NT2/D1 (cell line): Measurements from ENCODE around the gene FAM162A.
"Not testable (repeated sequence)": the region's sequence is repeated elsewhere in the genome, so short reads cannot be mapped to it uniquely, and the experiment has no call there.

Source experiments
- DNase-seq: peaks from one replicate; pipeline ENCODE4 v3.0.0-alpha.2; 2011; ENCODE audit warnings: low read depth, low spot score
- H3K27me3 ChIP-seq: 2 replicates; pipeline ENCODE4 v1.6.0; 2011; ENCODE audit warnings: mild to moderate bottlenecking; ENCODE audit not compliant: insufficient read length, insufficient read depth
- H3K36me3 ChIP-seq: 2 replicates; pipeline ENCODE4 v1.6.1; 2011; ENCODE audit warnings: mild to moderate bottlenecking, low read length, mixed read lengths; ENCODE audit not compliant: insufficient read depth, insufficient read length
- H3K4me1 ChIP-seq: 2 replicates; pipeline ENCODE4 v1.5.1; 2011; ENCODE audit not compliant: insufficient read depth, insufficient read length
- H3K4me3 ChIP-seq: 2 replicates; pipeline ENCODE4 v1.5.1; 2011; ENCODE audit warnings: low read depth; ENCODE audit not compliant: insufficient read length
- H3K9ac ChIP-seq: 2 replicates; pipeline ENCODE4 v1.6.0; 2011; ENCODE audit warnings: low read depth; ENCODE audit not compliant: insufficient read length
- H3K9me3 ChIP-seq: 2 replicates; pipeline ENCODE4 v1.5.1; 2011; ENCODE audit warnings: mild to moderate bottlenecking, low read length; ENCODE audit not compliant: insufficient read depth
- SUZ12 ChIP-seq: IDR thresholded peaks from 2 replicates; pipeline ENCODE4 v1.6.1; 2011; ENCODE audit not compliant: insufficient read length, insufficient read depth; ENCODE audit errors: extremely low read depth
- YY1 ChIP-seq: IDR thresholded peaks from 2 replicates; pipeline ENCODE4 v1.6.1; 2011; ENCODE audit not compliant: insufficient read length, insufficient read depth
- ZNF274 ChIP-seq: IDR thresholded peaks from 2 replicates; pipeline ENCODE4 v1.6.1; 2011; ENCODE audit warnings: mild to moderate bottlenecking, low read depth, low read length

The FAM162A gene

GRCh38 chr3:122365073-122365472, 18.9 kb upstream of the FAM162A start:
- H3K36me3 ChIP-seq: peaks cover 81% of the 10 kb centered on the region
- no peaks in the 10 kb centered on the region for H3K27me3 ChIP-seq
- no peak for TF ChIP-seq YY1
- TF ChIP-seq ZNF274: no peak
- no peak for TF ChIP-seq SUZ12
- no peaks in the 10 kb centered on the region for H3K4me1 ChIP-seq
- no peak overlapping the region for H3K4me3 ChIP-seq
- no peak overlapping the region for H3K9ac ChIP-seq
- DNase-seq: no peak
- no peaks in the 10 kb centered on the region for H3K9me3 ChIP-seq

- H3K4me1 ChIP-seq, H3K4me3 ChIP-seq, H3K9ac ChIP-seq, DNase-seq, H3K27me3 ChIP-seq, H3K9me3 ChIP-seq: not testable (repeated sequence)
- peaks cover 87% of the 10 kb centered on the region for H3K36me3 ChIP-seq
These were observed 18.2 kb upstream of the FAM162A start for GRCh38 chr3:122365582-122366378.

- H3K9ac ChIP-seq: no peak overlapping the region
- DNase-seq: no peak
- H3K4me3 ChIP-seq: no peak overlapping the region
- no peaks in the 10 kb centered on the region for H3K4me1 ChIP-seq
- H3K36me3 ChIP-seq: peaks cover 87% of the 10 kb centered on the region
- no peak for TF ChIP-seq ZNF274
- TF ChIP-seq SUZ12: no peak
- TF ChIP-seq YY1: no peak
- H3K27me3 ChIP-seq: no peaks in the 10 kb centered on the region
- no peaks in the 10 kb centered on the region for H3K9me3 ChIP-seq
These were observed 17.6 kb upstream of the FAM162A start for GRCh38 chr3:122366379-122366749.

- Histone ChIP-seq H3K4me1 (no peaks in the 10 kb centered on the region), H3K9me3 (no peaks in the 10 kb centered on the region), H3K36me3 (peaks cover 62% of the 10 kb centered on the region), H3K27me3 (no peaks in the 10 kb centered on the region), H3K4me3 (no peak overlapping the region), H3K9ac (no peak overlapping the region)
- no peak for TF ChIP-seq ZNF274
- TF ChIP-seq YY1: no peak
- TF ChIP-seq SUZ12: no peak
- no peak for DNase-seq
These were observed 9.9 kb upstream of the FAM162A start for GRCh38 chr3:122374034-122374433.

GRCh38 chr3:122377975-122378374, 6.0 kb upstream of the FAM162A start:
- H3K9ac ChIP-seq: no peak overlapping the region
- no peak for TF ChIP-seq SUZ12
- no peak for TF ChIP-seq YY1
- no peak for TF ChIP-seq ZNF274
- H3K36me3 ChIP-seq: peaks cover 44% of the 10 kb centered on the region
- H3K27me3 ChIP-seq: no peaks in the 10 kb centered on the region
- no peak overlapping the region for H3K4me3 ChIP-seq
- no peaks in the 10 kb centered on the region for H3K9me3 ChIP-seq
- DNase-seq: no peak
- H3K4me1 ChIP-seq: no peaks in the 10 kb centered on the region

- H3K9ac ChIP-seq: peak within 1 kb of the TSS; percentile 89
- H3K9me3 ChIP-seq: no peaks in the 10 kb centered on the region
- peak; percentile 96 for TF ChIP-seq YY1
- no peak for TF ChIP-seq SUZ12
- no peak for TF ChIP-seq ZNF274
- DNase-seq: peak; percentile 73
- no peaks in the 10 kb centered on the region for H3K4me1 ChIP-seq
- H3K27me3 ChIP-seq: no peaks in the 10 kb centered on the region
- peak within 1 kb of the TSS; percentile 91 for H3K4me3 ChIP-seq
- peaks cover 25% of the 10 kb centered on the region for H3K36me3 ChIP-seq
These were observed 905 bp upstream of the FAM162A start, which contains the start of gene MIX23 for GRCh38 chr3:122382888-122383666. TSS of gene MIX23 (minus strand) at chr3:122383231. CDS start at chr3:122383224, 7 bp downstream.

GRCh38 chr3:122387709-122388108, 3.7 kb downstream of the FAM162A start:
- Histone ChIP-seq H3K4me3 (no peak overlapping the region), H3K27me3 (no peaks in the 10 kb centered on the region), H3K9me3 (no peaks in the 10 kb centered on the region), H3K9ac (no peak overlapping the region), H3K36me3 (peaks cover 3% of the 10 kb centered on the region), H3K4me1 (no peaks in the 10 kb centered on the region)
- no peak for DNase-seq
- TF ChIP-seq ZNF274 (no peak), SUZ12 (no peak), YY1 (no peak)
